Measurements from ENCODE around the gene EBP. TPM values are rescaled to one million over a fixed set of nuclear protein-coding genes. Genes with fewer than 3 reads are reported as not detected.
A peak's percentile ranks its signal among the peaks of the same experiment; 100 is the strongest.

EBP gene
- total RNA-seq, 2 experiments from 2014 or later = 38.1 to 41.1 TPM

DNA sequence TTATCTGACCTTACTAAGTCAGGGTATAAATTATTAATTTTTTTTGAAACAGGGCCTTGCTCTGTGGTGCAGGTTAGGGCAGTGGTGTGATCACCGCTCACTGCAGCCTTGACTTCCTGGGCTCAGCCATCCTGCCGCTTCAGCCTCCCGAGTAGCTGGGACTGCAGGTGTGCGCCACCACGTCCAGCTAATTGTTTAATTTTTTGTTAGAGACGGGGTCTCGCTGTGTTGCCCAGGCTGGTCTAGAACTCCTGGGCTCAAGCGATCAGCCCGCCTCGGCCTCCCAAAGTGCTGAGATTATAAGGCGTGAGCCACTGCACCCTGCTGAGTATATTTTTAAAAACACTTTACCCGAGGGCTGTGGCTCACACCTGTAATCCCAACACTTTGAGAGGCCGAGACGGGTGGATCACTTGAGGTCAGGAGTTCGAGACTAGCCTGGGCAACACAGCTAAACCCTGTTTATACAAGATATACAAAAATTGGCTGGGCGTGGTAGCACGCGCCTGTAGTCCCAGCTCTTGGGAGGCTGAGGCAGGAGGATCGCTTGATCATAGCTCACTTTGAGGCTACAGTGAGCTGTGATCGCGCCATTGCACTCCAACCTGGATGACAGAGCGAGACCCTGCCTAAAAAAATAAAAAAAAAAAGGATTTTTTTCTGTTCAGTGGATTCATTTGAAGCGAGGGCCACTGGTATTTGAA is 17.2 kb downstream of the EBP start:
- H3K36me3 Mint-ChIP-seq (ENCODE audit: low read depth) = peaks cover 20% of the 10 kb centered on the region
- H3K4me3 Mint-ChIP-seq = peak overlapping the region; percentile 93
- TF ChIP-seq, protein P1, sequence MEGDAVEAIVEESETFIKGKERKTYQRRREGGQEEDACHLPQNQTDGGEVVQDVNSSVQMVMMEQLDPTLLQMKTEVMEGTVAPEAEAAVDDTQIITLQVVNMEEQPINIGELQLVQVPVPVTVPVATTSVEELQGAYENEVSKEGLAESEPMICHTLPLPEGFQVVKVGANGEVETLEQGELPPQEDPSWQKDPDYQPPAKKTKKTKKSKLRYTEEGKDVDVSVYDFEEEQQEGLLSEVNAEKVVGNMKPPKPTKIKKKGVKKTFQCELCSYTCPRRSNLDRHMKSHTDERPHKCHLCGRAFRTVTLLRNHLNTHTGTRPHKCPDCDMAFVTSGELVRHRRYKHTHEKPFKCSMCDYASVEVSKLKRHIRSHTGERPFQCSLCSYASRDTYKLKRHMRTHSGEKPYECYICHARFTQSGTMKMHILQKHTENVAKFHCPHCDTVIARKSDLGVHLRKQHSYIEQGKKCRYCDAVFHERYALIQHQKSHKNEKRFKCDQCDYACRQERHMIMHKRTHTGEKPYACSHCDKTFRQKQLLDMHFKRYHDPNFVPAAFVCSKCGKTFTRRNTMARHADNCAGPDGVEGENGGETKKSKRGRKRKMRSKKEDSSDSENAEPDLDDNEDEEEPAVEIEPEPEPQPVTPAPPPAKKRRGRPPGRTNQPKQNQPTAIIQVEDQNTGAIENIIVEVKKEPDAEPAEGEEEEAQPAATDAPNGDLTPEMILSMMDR (IDR thresholded peaks at IDR 0.05) = no peak
- Histone ChIP-seq H3K27me3 (ENCODE audit: control insufficient read depth in 1 of 2, insufficient read depth in 2 of 2, low read length in 2 of 2) (no peaks in the 10 kb centered on the region), H3K4me3 (ENCODE audit: low read length) (peak overlapping the region; percentile 1), H3K27ac (ENCODE audit: low read depth in 1 of 2, low read length in 2 of 2) (peak overlapping the region; percentile 56 to 81), H3K4me1 (ENCODE audit: insufficient read depth, low read length) (peaks cover 21% of the 10 kb centered on the region), H3K9me3 (ENCODE audit: control insufficient read depth in 1 of 2, insufficient read depth in 1 of 2, low read length in 2 of 2) (no peaks in the 10 kb centered on the region), H3K36me3 (ENCODE audit: insufficient read depth, low read length) (peaks cover 9% of the 10 kb centered on the region)
- DNase-seq (peak in 1 of 14 experiments; percentile 7), ATAC-seq (ENCODE audit: poor library complexity) (no peak)
- ChIA-PET POLR2A (interaction anchor here (0.6 to 2.9 kb wide), 22 partner anchors 11 to 1394 kb away, joined by 3 to 101 read pairs (median 4); partner anchors contain the start of genes CCDC22, EBP, GRIPAP1 and HDAC6), CTCF (interaction anchor here (0.6 to 2.1 kb wide), 5 partner anchors 11 to 262 kb away, joined by 3 to 9 read pairs (median 4); partner anchors contain the start of genes EBP and PORCN)
- peak overlapping the region; percentile 97 for H3K27ac Mint-ChIP-seq
- no peaks in the 10 kb centered on the region for H3K9me3 Mint-ChIP-seq
- peaks cover 20% of the 10 kb centered on the region for H3K4me1 Mint-ChIP-seq (ENCODE audit: low read depth)
- H3K27me3 Mint-ChIP-seq = no peaks in the 10 kb centered on the region
- intact Hi-C loops (cut with DNase I, micrococcal nuclease) = loop anchor here (1.0 to 5.0 kb wide), 6 partner anchors 16 to 61 kb away; partner anchors contain the start of genes FTSJ1 (in 2 of the 2), RBM3 (in 2 of the 2), EBP (in 1 of the 2) and PORCN (in 1 of the 2)

DNA sequence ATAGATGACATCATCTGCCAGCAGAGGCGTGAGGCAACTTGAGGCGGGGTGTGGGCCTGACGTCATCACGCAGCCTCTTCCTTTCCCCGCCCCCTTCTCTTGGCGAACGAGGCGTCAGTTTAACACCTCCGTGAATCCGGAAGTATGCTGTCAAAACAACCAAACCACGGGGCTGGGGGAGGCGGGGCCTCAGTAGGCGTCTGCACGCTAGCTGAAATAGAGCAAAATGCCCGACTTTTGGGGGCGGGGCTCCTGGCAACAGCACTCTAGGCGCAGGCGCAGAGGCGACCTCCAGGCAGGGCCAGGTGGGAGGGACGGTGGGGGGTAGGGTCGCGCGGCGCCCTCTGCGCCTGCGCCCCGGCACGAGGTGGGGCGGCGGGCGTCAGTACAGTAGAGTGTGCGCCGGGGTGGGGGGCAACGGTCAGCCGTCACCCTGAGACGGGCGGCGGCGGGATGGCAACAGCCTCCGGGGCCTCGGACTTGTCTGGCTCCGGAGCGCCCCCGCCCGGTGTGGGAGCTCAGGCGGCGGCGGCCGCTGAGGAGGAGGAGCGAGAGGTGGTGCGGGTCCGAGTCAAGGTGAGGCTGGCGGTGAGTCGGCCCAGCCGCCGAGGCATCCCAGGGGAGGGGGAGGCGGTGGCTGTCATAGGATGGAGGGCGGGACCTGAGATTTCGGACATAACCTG is 17.9 kb downstream of the EBP start, which contains the start of gene TBC1D25:
Gene TBC1D25 (plus strand): TSS at position 370 of the 683 bp plus-strand sequence. CDS start 84 bp downstream, at position 454.
- no peaks in the 10 kb centered on the region for H3K9me3 Mint-ChIP-seq
- peaks cover 21% of the 10 kb centered on the region for H3K4me1 ChIP-seq (ENCODE audit: insufficient read depth, low read length)
- POLR2A ChIA-PET = interaction anchor here (0.6 to 2.9 kb wide), 29 partner anchors 11 to 1395 kb away, joined by 3 to 101 read pairs (median 4); partner anchors contain the start of genes CCDC22, EBP, GRIPAP1 and HDAC6
- H3K36me3 ChIP-seq (ENCODE audit: insufficient read depth, low read length) = peaks cover 10% of the 10 kb centered on the region
- peak within 1 kb of the TSS; percentile 97 for H3K27ac Mint-ChIP-seq
- H3K9me3 ChIP-seq (ENCODE audit: control insufficient read depth in 1 of 2, insufficient read depth in 1 of 2, low read length in 2 of 2) = no peaks in the 10 kb centered on the region
- peak; percentile 87 for ATAC-seq (ENCODE audit: poor library complexity)
- intact Hi-C loops (cut with DNase I, micrococcal nuclease) = loop anchor here (1.0 to 5.0 kb wide), 7 partner anchors 17 to 457 kb away; partner anchors contain the start of genes FTSJ1 (in 2 of the 2), RBM3 (in 2 of the 2), EBP (in 1 of the 2) and PORCN (in 1 of the 2)
- peak within 1 kb of the TSS; percentile 93 for H3K4me3 Mint-ChIP-seq
- peak; percentile 89 to 99 (median 96) for DNase-seq
- H3K27me3 ChIP-seq (ENCODE audit: control insufficient read depth in 1 of 2, insufficient read depth in 2 of 2, low read length in 2 of 2) = no peaks in the 10 kb centered on the region
- H3K36me3 Mint-ChIP-seq (ENCODE audit: low read depth) = peaks cover 20% of the 10 kb centered on the region
- peaks cover 20% of the 10 kb centered on the region for H3K4me1 Mint-ChIP-seq (ENCODE audit: low read depth)
- CTCF ChIA-PET = interaction anchor here (0.6 to 2.1 kb wide), 8 partner anchors 11 to 262 kb away, joined by 3 to 9 read pairs (median 4); partner anchors contain the start of genes EBP, PORCN and RBM3
- TF ChIP-seq, protein P1 (IDR thresholded peaks at IDR 0.05) = peak; percentile 30
- no peaks in the 10 kb centered on the region for H3K27me3 Mint-ChIP-seq
- H3K27ac ChIP-seq (ENCODE audit: low read depth in 1 of 2, low read length in 2 of 2) = peak within 1 kb of the TSS; percentile 84 to 95
- H3K4me3 ChIP-seq (ENCODE audit: low read length) = peak within 1 kb of the TSS; percentile 74

DNA sequence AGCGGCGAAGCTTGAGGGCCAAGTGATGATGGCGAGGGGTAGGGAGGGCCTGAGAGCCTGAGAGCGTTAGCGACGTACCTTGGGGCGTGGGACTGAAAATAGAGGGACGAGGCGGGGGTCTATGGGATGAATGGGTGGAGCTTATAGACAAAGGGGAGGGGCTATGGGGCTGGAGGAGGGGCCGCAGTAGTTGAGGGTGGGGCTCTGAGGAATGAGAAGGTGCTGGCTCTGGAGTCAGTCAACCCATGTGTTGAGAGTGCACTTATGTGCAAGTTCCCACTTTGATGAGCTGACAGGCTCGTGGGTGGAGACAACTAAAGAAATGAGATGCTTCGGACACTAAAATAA is 18.4 kb downstream of the EBP start:
- H3K27ac ChIP-seq (ENCODE audit: low read depth in 1 of 2, low read length in 2 of 2) = peak overlapping the region; percentile 84 to 95
- ChIA-PET CTCF (interaction anchor here (0.7 to 2.1 kb wide), 7 partner anchors 12 to 71 kb away, joined by 3 to 9 read pairs (median 4); partner anchors contain the start of genes EBP, PORCN and RBM3), POLR2A (interaction anchor here (0.6 to 2.9 kb wide), 24 partner anchors 10 to 729 kb away, joined by 3 to 101 read pairs (median 4); partner anchors contain the start of genes CCDC22, EBP, GRIPAP1 and HDAC6)
- peaks cover 20% of the 10 kb centered on the region for H3K36me3 Mint-ChIP-seq (ENCODE audit: low read depth)
- H3K4me3 Mint-ChIP-seq = peak overlapping the region; percentile 93
- H3K27me3 Mint-ChIP-seq = no peaks in the 10 kb centered on the region
- H3K9me3 Mint-ChIP-seq = no peaks in the 10 kb centered on the region
- peaks cover 21% of the 10 kb centered on the region for H3K4me1 ChIP-seq (ENCODE audit: insufficient read depth, low read length)
- TF ChIP-seq, protein P1 (IDR thresholded peaks at IDR 0.05) = no peak
- intact Hi-C loops (cut with DNase I, micrococcal nuclease) = loop anchor here in 1 of 2 experiments (5.0 kb wide), 1 partner anchor 458 kb away; no protein-coding TSS in a partner anchor
- peak; percentile 18 to 79 (median 48) for DNase-seq
- H3K4me1 Mint-ChIP-seq (ENCODE audit: low read depth) = peaks cover 20% of the 10 kb centered on the region
- peak overlapping the region; percentile 97 for H3K27ac Mint-ChIP-seq
- H3K9me3 ChIP-seq (ENCODE audit: control insufficient read depth in 1 of 2, insufficient read depth in 1 of 2, low read length in 2 of 2) = no peaks in the 10 kb centered on the region
- H3K27me3 ChIP-seq (ENCODE audit: control insufficient read depth in 1 of 2, insufficient read depth in 2 of 2, low read length in 2 of 2) = no peaks in the 10 kb centered on the region
- peak overlapping the region; percentile 74 for H3K4me3 ChIP-seq (ENCODE audit: low read length)
- H3K36me3 ChIP-seq (ENCODE audit: insufficient read depth, low read length) = peaks cover 16% of the 10 kb centered on the region
- ATAC-seq (ENCODE audit: poor library complexity) = peak; percentile 50

Data from CD4-positive, alpha-beta T cell (primary cell).